K562 (cell line): Measurements from ENCODE around the gene TAF5L. TPM values are rescaled to one million over a fixed set of nuclear protein-coding genes. Genes with fewer than 3 reads are reported as not detected.
A peak's percentile ranks its signal among the peaks of the same experiment; 100 is the strongest.

ENCODE experiments used
- ATAC-seq: fragments of 200-7000 bp; cut with Tn5 transposase; 3 replicates; pipeline ENCODE4 v1.9.1; 2020; ENCODE audit warnings: moderate library complexity
- BruUV-seq: library from RNA; stranded (reverse); fragments of 400-500 nt; replicated peaks from 2 replicates; lab custom pipeline; 2021; lab: Mats Ljungman, UMichigan
- CTCF ChIA-PET: fragments of 300-600 bp; formaldehyde crosslinking; extraction: SDS; loops from one replicate; lab custom pipeline; 2021; ENCODE audit warnings: low intra/inter-chr PET ratio; lab: Yijun Ruan, JAX
- POLR2A ChIA-PET: fragments of 300-600, 350-650 bp; sonication (Branson Sonifier 250); formaldehyde crosslinking; extraction: SDS; loops from one replicate; lab custom pipeline; 2021; ENCODE audit warnings: antibody characterized with exemption, inconsistent platforms; lab: Yijun Ruan, JAX
- DNase-seq, 4 experiments: peaks; one replicate each; pipeline versions ENCODE4 v3.0.0 to v3.0.0-alpha.2; 2011 to 2018; ENCODE audit warnings: low spot score in 3 of 4, mixed read lengths in 3 of 4; ENCODE audit errors: extremely low read depth in 1 of 4
- FAIRE-seq: peaks from 2 replicates; lab custom pipeline; 2011; peaks lifted over from hg19 to GRCh38; lab: Jason Lieb, UNC
- H2AFZ ChIP-seq: 2 replicates; pipeline ENCODE4 v1.6.0; 2011; ENCODE audit warnings: low read depth, low read length, control low read depth, inconsistent platforms
- H3K27ac ChIP-seq: fragments of 200-600 bp; 3 replicates; pipeline ENCODE4 v1.8.0; 2011; ENCODE audit warnings: low read depth, mild to moderate bottlenecking, control low read depth, inconsistent platforms, low read length, moderate library complexity, mixed read lengths; ENCODE audit errors: extremely low read depth
- H3K27me3 ChIP-seq, 2 experiments: fragments of 300-600 bp in 1 of 2; 2 replicates in 1 of 2; 3 replicates in 1 of 2; pipeline versions ENCODE4 v1.6.0 to v1.8.0; 2011; ENCODE audit warnings: inconsistent platforms in 2 of 2, low read length in 2 of 2, mild to moderate bottlenecking in 1 of 2, mixed read lengths in 1 of 2, moderate library complexity in 1 of 2; ENCODE audit not compliant: control insufficient read depth in 2 of 2, insufficient read depth in 2 of 2
- H3K36me3 ChIP-seq: fragments of 300-600 bp; 3 replicates; pipeline ENCODE4 v1.8.0; 2011; ENCODE audit warnings: mild to moderate bottlenecking, low read length, inconsistent platforms; ENCODE audit not compliant: control insufficient read depth, insufficient read depth
- H3K4me1 ChIP-seq, 2 experiments: fragments of 200-600 bp in 1 of 2; replicated peaks in 1 of 2; 2 replicates in 1 of 2; 3 replicates in 1 of 2; pipeline versions ENCODE4 v1.5.1 to v1.8.0; 2011; ENCODE audit warnings: inconsistent platforms in 2 of 2, low read length in 2 of 2, mild to moderate bottlenecking in 1 of 2, mixed read lengths in 1 of 2, moderate library complexity in 1 of 2; ENCODE audit not compliant: control insufficient read depth in 2 of 2, insufficient read depth in 2 of 2
- H3K4me2 ChIP-seq: 2 replicates; pipeline ENCODE4 v1.6.1; 2011; ENCODE audit warnings: low read length, control low read depth, inconsistent platforms, mixed read lengths; ENCODE audit not compliant: insufficient read depth
- H3K4me3 ChIP-seq: fragments of 200-600 bp; sonication (generic), shearing (Covaris generic); 2 replicates; pipeline ENCODE4 v1.5.1; 2016; ENCODE audit warnings: control low read depth, inconsistent platforms
- H3K79me2 ChIP-seq: fragments of 200-600 bp; 3 replicates; pipeline ENCODE4 v1.8.0; 2011; ENCODE audit warnings: low read length, inconsistent platforms; ENCODE audit not compliant: control insufficient read depth, insufficient read depth
- H3K9ac ChIP-seq, 2 experiments: 2 replicates each; pipeline versions ENCODE4 v1.6.0 to v1.6.1; 2011; ENCODE audit warnings: low read depth in 2 of 2, low read length in 2 of 2, control low read depth in 1 of 2, inconsistent platforms in 1 of 2, mild to moderate bottlenecking in 1 of 2, mixed read lengths in 1 of 2; ENCODE audit not compliant: insufficient read depth in 1 of 2
- H3K9me1 ChIP-seq: one replicate; pipeline ENCODE4 v1.6.0; 2011; ENCODE audit warnings: inconsistent platforms, mild to moderate bottlenecking, low read length, moderate library complexity; ENCODE audit not compliant: control insufficient read depth, insufficient read depth
- H3K9me3 ChIP-seq: replicated peaks from 2 replicates; pipeline ENCODE4 v1.5.1; 2011; ENCODE audit warnings: low read depth, low read length, inconsistent platforms; ENCODE audit not compliant: control insufficient read depth, insufficient read depth
- H4K20me1 ChIP-seq: replicated peaks from 2 replicates; pipeline ENCODE4 v1.6.1; 2011; ENCODE audit warnings: low read length, inconsistent platforms, mixed read lengths; ENCODE audit not compliant: control insufficient read depth, insufficient read depth
- SP1 ChIP-seq: sonication (generic); formaldehyde crosslinking; IDR thresholded peaks from 2 replicates; pipeline ENCODE4 v1.8.1; 2022; ENCODE audit warnings: mild to moderate bottlenecking, missing genetic modification reagents
- ZKSCAN1 ChIP-seq: fragments of 150-350 bp; IDR thresholded peaks from 2 replicates; pipeline ENCODE4 v1.6.1; 2016; ENCODE audit warnings: low read depth, low read length
- WGBS: fragments of 100-300 bp; shearing (Covaris generic); methylation state at CpG from one replicate; pipeline ENCODE4 v1.1.6; 2016; ENCODE audit warnings: low coverage, mixed read lengths; ENCODE audit not compliant: insufficient coverage; ENCODE audit errors: missing lambda C conversion rate; 5-methylcytosine and 5-hydroxymethylcytosine counted together
- in situ Hi-C: fragments of 300-500 bp; cut with MboI; formaldehyde crosslinking; loops from 4 replicates; pipeline ENCODE4 v1.15.0; 2018; ENCODE audit warnings: inconsistent platforms, mixed read lengths
- intact Hi-C: fragments of 100-400 bp; cut with micrococcal nuclease; formaldehyde crosslinking; loops from 2 replicates; pipeline ENCODE4 v1.14.2; 2022
- polyA plus RNA-seq, 8 experiments: library from polyadenylated mRNA; depleted of rRNA in 4 of 8; stranded (reverse) in 5 of 8; unstranded in 3 of 8; fragments of >200 nt; fragmentation: Nextera tagmentation in 2 of 8; fragmentation: Illumina TruSeq in 1 of 8; extraction: Ambion mirVana in 2 of 8; extraction: Trizol in 1 of 8; gene quantifications; 2 replicates each; pipeline versions ENCODE4 v1.2.1 to v1.2.3, GENCODE V29; 2011 to 2014; ENCODE audit warnings: inconsistent platforms in 1 of 8, missing spikeins in 1 of 8
- total RNA-seq, 7 experiments: library from RNA; depleted of rRNA in 6 of 7; stranded (reverse); fragments of >200 nt in 6 of 7; fragmentation: Illumina TruSeq in 2 of 7; extraction: Trizol in 2 of 7; gene quantifications; 2 replicates each; pipeline versions ENCODE4 v1.2.1 to v1.2.3, GENCODE V29; 2011 to 2021; ENCODE audit warnings: low replicate concordance in 1 of 7
- TF ChIP-seq, protein P1 (sequence below): IDR thresholded peaks from 2 replicates; pipeline ENCODE4 v1.6.1; 2016; ENCODE audit warnings: missing genetic modification characterization, missing compliant biosample characterization
- TF ChIP-seq, protein P2 (sequence below): fragments of 450-650 bp; IDR thresholded peaks from 2 replicates; pipeline ENCODE4 v1.6.1; 2016; ENCODE audit warnings: borderline replicate concordance
- TF ChIP-seq, protein P3 (sequence below): fragments of 450-650 bp; IDR thresholded peaks from 2 replicates; pipeline ENCODE4 v1.6.1; 2016; ENCODE audit warnings: low read depth

Gene TAF5L
- total and polyA plus RNA-seq, 9 of the 15 experiments (the other 6 are each of a cell fraction or from before 2014, with no cell fraction given), result 2.2 to 34.2 (median 23.3) TPM

DNA sequence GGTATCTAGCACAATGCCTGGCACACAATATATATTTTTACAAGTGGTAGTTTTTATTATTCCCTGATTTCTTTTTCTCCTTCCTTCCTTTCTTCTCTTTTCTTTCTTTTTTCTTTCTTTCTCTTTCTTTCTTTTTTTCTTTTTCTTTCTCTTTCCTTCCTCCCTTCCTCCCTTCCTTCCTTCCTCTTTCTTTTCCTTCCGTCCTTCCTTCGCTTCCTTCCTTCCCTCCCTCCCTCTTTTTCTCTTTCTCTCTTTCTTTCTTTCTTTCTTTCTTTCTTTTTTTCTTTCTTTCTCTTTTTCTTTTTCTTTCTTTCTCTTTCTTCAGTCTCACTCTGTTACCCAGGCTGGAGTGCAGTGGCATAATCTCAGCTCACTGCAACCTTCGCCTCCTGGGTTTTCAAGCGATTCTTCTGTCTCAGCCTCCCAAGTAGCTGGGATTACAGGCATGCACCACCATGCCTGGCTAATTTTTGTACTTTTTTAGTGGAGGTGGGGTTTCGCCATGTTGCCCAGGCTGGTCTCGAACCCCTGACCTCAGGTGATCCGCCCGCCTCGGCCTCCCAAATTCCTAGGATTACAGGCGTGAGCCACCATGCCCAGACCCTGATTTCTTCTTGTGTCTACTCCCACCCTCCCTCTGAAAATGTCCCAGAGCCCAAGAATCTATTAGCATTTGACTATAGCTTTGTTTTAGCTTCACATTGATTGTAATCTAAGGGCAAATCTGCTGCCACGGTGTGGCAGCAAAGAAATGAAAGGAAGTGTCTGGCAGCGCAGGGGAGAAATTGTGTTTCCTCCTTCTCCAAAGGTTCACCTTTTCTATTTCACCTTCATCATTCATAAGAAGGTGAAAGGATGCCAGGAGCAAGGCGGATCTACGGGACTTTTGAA, 47.5 kb downstream of the TAF5L start:
- POLR2A ChIA-PET, result interaction anchor here (0.7 to 1.7 kb wide), 5 partner anchors 8 to 129 kb away, joined by 3 to 6 read pairs (median 4); no protein-coding TSS in a partner anchor
- CTCF ChIA-PET, result interaction anchor here (0.6 to 0.7 kb wide), 2 partner anchors 30 to 867 kb away, joined by 3 read pairs; no protein-coding TSS in a partner anchor
- no peak overlapping the region for H3K4me2 ChIP-seq
- no peaks in the 10 kb centered on the region for H3K9me1 ChIP-seq
- no peak overlapping the region for H3K4me3 ChIP-seq
- no peak overlapping the region for H3K9ac ChIP-seq
- H3K9me3 ChIP-seq, result no peaks in the 10 kb centered on the region
- no peak overlapping the region for H2AFZ ChIP-seq
- H3K27ac ChIP-seq, result no peak overlapping the region
- H3K27me3 ChIP-seq, result peaks cover 19 to 31% of the 10 kb centered on the region in 2 experiments; a peak in 4 of 5 replicates
- no peak for DNase-seq
- in situ Hi-C loops, result no loop called here
- no TSS peak for BruUV-seq
- no peak for FAIRE-seq
- peaks cover 0 to 4% of the 10 kb centered on the region in 2 experiments; a peak in 2 of 5 replicates for H3K4me1 ChIP-seq
- no peaks in the 10 kb centered on the region; the same call in 1 of the 2 replicates for H4K20me1 ChIP-seq
- no peak for ATAC-seq
- H3K79me2 ChIP-seq, result no peaks in the 10 kb centered on the region
- H3K36me3 ChIP-seq, result no peaks in the 10 kb centered on the region
- 34% methylated on average over 14 of the region's 14 CpGs for WGBS
- intact Hi-C loops, result no loop called here
- no peak for TF ChIP-seq ZKSCAN1
- TF ChIP-seq, protein P1, sequence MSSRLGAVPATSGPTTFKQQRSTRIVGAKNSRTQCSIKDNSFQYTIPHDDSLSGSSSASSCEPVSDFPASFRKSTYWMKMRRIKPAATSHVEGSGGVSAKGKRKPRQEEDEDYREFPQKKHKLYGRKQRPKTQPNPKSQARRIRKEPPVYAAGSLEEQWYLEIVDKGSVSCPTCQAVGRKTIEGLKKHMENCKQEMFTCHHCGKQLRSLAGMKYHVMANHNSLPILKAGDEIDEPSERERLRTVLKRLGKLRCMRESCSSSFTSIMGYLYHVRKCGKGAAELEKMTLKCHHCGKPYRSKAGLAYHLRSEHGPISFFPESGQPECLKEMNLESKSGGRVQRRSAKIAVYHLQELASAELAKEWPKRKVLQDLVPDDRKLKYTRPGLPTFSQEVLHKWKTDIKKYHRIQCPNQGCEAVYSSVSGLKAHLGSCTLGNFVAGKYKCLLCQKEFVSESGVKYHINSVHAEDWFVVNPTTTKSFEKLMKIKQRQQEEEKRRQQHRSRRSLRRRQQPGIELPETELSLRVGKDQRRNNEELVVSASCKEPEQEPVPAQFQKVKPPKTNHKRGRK (tag), result peak; percentile 100
- TF ChIP-seq, protein P2, sequence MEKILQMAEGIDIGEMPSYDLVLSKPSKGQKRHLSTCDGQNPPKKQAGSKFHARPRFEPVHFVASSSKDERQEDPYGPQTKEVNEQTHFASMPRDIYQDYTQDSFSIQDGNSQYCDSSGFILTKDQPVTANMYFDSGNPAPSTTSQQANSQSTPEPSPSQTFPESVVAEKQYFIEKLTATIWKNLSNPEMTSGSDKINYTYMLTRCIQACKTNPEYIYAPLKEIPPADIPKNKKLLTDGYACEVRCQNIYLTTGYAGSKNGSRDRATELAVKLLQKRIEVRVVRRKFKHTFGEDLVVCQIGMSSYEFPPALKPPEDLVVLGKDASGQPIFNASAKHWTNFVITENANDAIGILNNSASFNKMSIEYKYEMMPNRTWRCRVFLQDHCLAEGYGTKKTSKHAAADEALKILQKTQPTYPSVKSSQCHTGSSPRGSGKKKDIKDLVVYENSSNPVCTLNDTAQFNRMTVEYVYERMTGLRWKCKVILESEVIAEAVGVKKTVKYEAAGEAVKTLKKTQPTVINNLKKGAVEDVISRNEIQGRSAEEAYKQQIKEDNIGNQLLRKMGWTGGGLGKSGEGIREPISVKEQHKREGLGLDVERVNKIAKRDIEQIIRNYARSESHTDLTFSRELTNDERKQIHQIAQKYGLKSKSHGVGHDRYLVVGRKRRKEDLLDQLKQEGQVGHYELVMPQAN, result 0 out of 2 replicates have a peak, but pooled peaks have one; percentile 30
- TF ChIP-seq SP1, result no peak
- TF ChIP-seq, protein P3, sequence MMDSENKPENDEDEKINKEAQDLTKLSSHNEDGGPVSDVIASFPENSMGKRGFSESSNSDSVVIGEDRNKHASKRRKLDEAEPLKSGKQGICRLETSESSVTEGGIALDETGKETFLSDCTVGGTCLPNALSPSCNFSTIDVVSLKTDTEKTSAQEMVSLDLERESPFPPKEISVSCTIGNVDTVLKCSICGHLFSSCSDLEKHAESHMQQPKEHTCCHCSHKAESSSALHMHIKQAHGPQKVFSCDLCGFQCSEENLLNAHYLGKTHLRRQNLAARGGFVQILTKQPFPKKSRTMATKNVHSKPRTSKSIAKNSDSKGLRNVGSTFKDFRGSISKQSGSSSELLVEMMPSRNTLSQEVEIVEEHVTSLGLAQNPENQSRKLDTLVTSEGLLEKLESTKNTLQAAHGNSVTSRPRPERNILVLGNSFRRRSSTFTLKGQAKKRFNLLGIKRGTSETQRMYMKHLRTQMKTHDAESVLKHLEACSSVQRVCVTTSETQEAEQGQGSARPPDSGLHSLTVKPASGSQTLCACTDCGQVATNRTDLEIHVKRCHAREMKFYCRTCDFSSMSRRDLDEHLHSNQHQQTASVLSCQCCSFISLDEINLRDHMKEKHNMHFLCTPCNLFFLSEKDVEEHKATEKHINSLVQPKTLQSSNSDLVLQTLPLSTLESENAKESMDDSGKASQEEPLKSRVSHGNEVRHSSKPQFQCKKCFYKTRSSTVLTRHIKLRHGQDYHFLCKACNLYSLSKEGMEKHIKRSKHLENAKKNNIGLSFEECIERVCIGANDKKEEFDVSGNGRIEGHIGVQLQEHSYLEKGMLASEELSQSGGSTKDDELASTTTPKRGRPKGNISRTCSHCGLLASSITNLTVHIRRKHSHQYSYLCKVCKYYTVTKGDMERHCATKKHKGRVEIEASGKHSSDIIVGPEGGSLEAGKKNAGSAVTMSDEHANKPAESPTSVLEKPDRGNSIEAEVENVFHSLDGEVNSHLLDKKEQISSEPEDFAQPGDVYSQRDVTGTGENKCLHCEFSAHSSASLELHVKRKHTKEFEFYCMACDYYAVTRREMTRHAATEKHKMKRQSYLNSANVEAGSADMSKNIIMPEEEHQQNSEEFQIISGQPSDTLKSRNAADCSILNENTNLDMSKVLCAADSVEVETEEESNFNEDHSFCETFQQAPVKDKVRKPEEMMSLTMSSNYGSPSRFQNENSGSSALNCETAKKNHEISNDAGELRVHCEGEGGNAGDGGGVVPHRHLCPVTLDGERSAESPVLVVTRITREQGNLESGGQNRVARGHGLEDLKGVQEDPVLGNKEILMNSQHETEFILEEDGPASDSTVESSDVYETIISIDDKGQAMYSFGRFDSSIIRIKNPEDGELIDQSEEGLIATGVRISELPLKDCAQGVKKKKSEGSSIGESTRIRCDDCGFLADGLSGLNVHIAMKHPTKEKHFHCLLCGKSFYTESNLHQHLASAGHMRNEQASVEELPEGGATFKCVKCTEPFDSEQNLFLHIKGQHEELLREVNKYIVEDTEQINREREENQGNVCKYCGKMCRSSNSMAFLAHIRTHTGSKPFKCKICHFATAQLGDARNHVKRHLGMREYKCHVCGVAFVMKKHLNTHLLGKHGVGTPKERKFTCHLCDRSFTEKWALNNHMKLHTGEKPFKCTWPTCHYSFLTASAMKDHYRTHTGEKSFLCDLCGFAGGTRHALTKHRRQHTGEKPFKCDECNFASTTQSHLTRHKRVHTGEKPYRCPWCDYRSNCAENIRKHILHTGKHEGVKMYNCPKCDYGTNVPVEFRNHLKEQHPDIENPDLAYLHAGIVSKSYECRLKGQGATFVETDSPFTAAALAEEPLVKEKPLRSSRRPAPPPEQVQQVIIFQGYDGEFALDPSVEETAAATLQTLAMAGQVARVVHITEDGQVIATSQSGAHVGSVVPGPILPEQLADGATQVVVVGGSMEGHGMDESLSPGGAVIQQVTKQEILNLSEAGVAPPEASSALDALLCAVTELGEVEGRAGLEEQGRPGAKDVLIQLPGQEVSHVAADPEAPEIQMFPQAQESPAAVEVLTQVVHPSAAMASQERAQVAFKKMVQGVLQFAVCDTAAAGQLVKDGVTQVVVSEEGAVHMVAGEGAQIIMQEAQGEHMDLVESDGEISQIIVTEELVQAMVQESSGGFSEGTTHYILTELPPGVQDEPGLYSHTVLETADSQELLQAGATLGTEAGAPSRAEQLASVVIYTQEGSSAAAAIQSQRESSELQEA, result 0 out of 2 replicates have a peak, but pooled peaks have one; percentile 25
